HEK293 (cell line): ENCODE data around the gene TMEM143.

Experiments
- CTCF ChIA-PET: fragments of 350-600 bp; formaldehyde crosslinking; extraction: SDS; loops from one replicate; lab custom pipeline; 2021; ENCODE audit warnings: antibody characterized with exemption; lab: Yijun Ruan, JAX
- POLR2A ChIA-PET: fragments of 300-600 bp; formaldehyde crosslinking; extraction: SDS; loops from one replicate; lab custom pipeline; 2020; ENCODE audit warnings: antibody characterized with exemption, inconsistent platforms; lab: Yijun Ruan, JAX
- H3K27ac ChIP-seq: fragments of 200-500 bp; sonication (Bioruptor generic); 2 replicates; pipeline ENCODE4 v1.5.1; 2014; ENCODE audit warnings: low read depth, low read length, control low read depth, inconsistent platforms; ENCODE audit errors: extremely low read depth
- H3K36me3 ChIP-seq, 2 experiments: fragments of 200-500 bp in 1 of 2; sonication (Bioruptor generic) in 1 of 2; 1 replicate in 1 of 2; 2 replicates in 1 of 2; pipeline ENCODE4 v1.5.1; 2014 to 2017; ENCODE audit warnings: inconsistent platforms in 2 of 2, low read length in 2 of 2; ENCODE audit not compliant: control insufficient read depth in 2 of 2, insufficient read depth in 1 of 2
- H3K4me1 ChIP-seq: fragments of 200-500 bp; sonication (Bioruptor generic); 2 replicates; pipeline ENCODE4 v1.5.1; 2014; ENCODE audit warnings: mild to moderate bottlenecking, low read length, inconsistent platforms; ENCODE audit not compliant: control insufficient read depth, insufficient read depth
- H3K4me3 ChIP-seq: 2 replicates; pipeline ENCODE4 v1.5.1; 2011; ENCODE audit warnings: low read depth, mild to moderate bottlenecking, control low read depth, low read length, moderate library complexity
- H3K9me3 ChIP-seq: fragments of 200-500 bp; sonication (Bioruptor generic); 2 replicates; pipeline ENCODE4 v1.5.1; 2014; ENCODE audit warnings: low read depth, low read length, inconsistent platforms; ENCODE audit not compliant: control insufficient read depth, insufficient read depth
- AEBP2 ChIP-seq: fragments of 450-650 bp; formaldehyde crosslinking; IDR thresholded peaks from 2 replicates; pipeline ENCODE4 v1.5.1; 2016; ENCODE audit warnings: missing biosample characterization, missing genetic modification characterization, borderline replicate concordance
- ATF2 ChIP-seq: fragments of 450-650 bp; formaldehyde crosslinking; IDR thresholded peaks from 2 replicates; pipeline ENCODE4 v1.5.1; 2016; ENCODE audit warnings: missing biosample characterization, missing genetic modification characterization, low read depth
- GLIS2 ChIP-seq: fragments of 450-650 bp; formaldehyde crosslinking; IDR thresholded peaks from 2 replicates; pipeline ENCODE4 v1.5.1; 2016; ENCODE audit warnings: missing biosample characterization, missing genetic modification characterization
- IKZF3 ChIP-seq: fragments of 450-650 bp; IDR thresholded peaks from 2 replicates; pipeline ENCODE4 v1.5.0; 2018; ENCODE audit warnings: missing biosample characterization, mild to moderate bottlenecking, missing genetic modification characterization, moderate library complexity
- KLF17 ChIP-seq: fragments of 450-650 bp; formaldehyde crosslinking; IDR thresholded peaks from 2 replicates; pipeline ENCODE4 v1.5.1; 2016; ENCODE audit warnings: missing biosample characterization, missing genetic modification characterization
- KLF9 ChIP-seq: fragments of 450-650 bp; formaldehyde crosslinking; IDR thresholded peaks from 2 replicates; pipeline ENCODE4 v1.5.1; 2016; ENCODE audit warnings: missing biosample characterization, missing genetic modification characterization, low read depth
- PRDM1 ChIP-seq: fragments of 450-650 bp; formaldehyde crosslinking; IDR thresholded peaks from 2 replicates; pipeline ENCODE4; 2016; ENCODE audit warnings: missing biosample characterization, missing genetic modification characterization
- REPIN1 ChIP-seq: fragments of 450-650 bp; formaldehyde crosslinking; IDR thresholded peaks from 2 replicates; pipeline ENCODE4 v1.5.1; 2017; ENCODE audit warnings: missing biosample characterization, missing genetic modification characterization, low read depth
- SP3 ChIP-seq: fragments of 450-650 bp; formaldehyde crosslinking; IDR thresholded peaks from 2 replicates; pipeline ENCODE4 v1.5.1; 2016; ENCODE audit warnings: missing biosample characterization, missing genetic modification characterization
- SP7 ChIP-seq: fragments of 450-650 bp; formaldehyde crosslinking; IDR thresholded peaks from 2 replicates; pipeline ENCODE4 v1.5.1; 2016; ENCODE audit warnings: missing biosample characterization, missing genetic modification characterization
- YY1 ChIP-seq: fragments of 450-650 bp; formaldehyde crosslinking; IDR thresholded peaks from 2 replicates; pipeline ENCODE4 v1.5.1; 2018; ENCODE audit warnings: missing biosample characterization, missing genetic modification characterization
- ZBTB20 ChIP-seq: fragments of 450-650 bp; formaldehyde crosslinking; IDR thresholded peaks from 2 replicates; pipeline ENCODE4 v1.5.1; 2016; ENCODE audit warnings: missing biosample characterization, missing genetic modification characterization
- ZBTB49 ChIP-seq: fragments of 450-650 bp; formaldehyde crosslinking; IDR thresholded peaks from 2 replicates; pipeline ENCODE4 v1.5.1; 2016; ENCODE audit warnings: missing biosample characterization, missing genetic modification characterization, low read depth
- ZFP37 ChIP-seq: fragments of 450-650 bp; formaldehyde crosslinking; IDR thresholded peaks from 2 replicates; pipeline ENCODE4 v1.5.1; 2016; ENCODE audit warnings: missing biosample characterization, missing genetic modification characterization
- ZFP41 ChIP-seq: fragments of 450-650 bp; formaldehyde crosslinking; IDR thresholded peaks from 2 replicates; pipeline ENCODE4 v1.5.1; 2016; ENCODE audit warnings: missing biosample characterization, missing genetic modification characterization, borderline replicate concordance
- ZNF114 ChIP-seq: fragments of 450-650 bp; formaldehyde crosslinking; IDR thresholded peaks from 2 replicates; pipeline ENCODE4 v1.5.0; 2017; ENCODE audit warnings: missing biosample characterization, missing genetic modification characterization
- ZNF140 ChIP-seq: fragments of 450-650 bp; formaldehyde crosslinking; IDR thresholded peaks from 2 replicates; pipeline ENCODE4 v1.5.1; 2016; ENCODE audit warnings: missing biosample characterization, missing genetic modification characterization
- ZNF2 ChIP-seq: fragments of 450-650 bp; formaldehyde crosslinking; IDR thresholded peaks from 2 replicates; pipeline ENCODE4 v1.5.1; 2016; ENCODE audit warnings: missing biosample characterization, missing genetic modification characterization
- ZNF248 ChIP-seq: fragments of 450-650 bp; formaldehyde crosslinking; IDR thresholded peaks from 2 replicates; pipeline ENCODE4 v1.5.1; 2017; ENCODE audit warnings: missing biosample characterization, missing genetic modification characterization
- ZNF335 ChIP-seq: fragments of 450-650 bp; formaldehyde crosslinking; conservative IDR thresholded peaks from 2 replicates; pipeline ENCODE4 v1.5.1; 2016; ENCODE audit warnings: missing biosample characterization, missing genetic modification characterization
- ZNF48 ChIP-seq: fragments of 450-650 bp; formaldehyde crosslinking; IDR thresholded peaks from 2 replicates; pipeline ENCODE4 v1.5.1; 2016; ENCODE audit warnings: missing biosample characterization, missing genetic modification characterization
- ZNF501 ChIP-seq: fragments of 450-650 bp; formaldehyde crosslinking; IDR thresholded peaks from 2 replicates; pipeline ENCODE4 v1.5.1; 2016; ENCODE audit warnings: missing biosample characterization, missing genetic modification characterization
- ZNF510 ChIP-seq: fragments of 450-650 bp; formaldehyde crosslinking; IDR thresholded peaks from 2 replicates; pipeline ENCODE4 v1.5.1; 2018; ENCODE audit warnings: mild to moderate bottlenecking, missing genetic modification characterization, missing biosample characterization; ENCODE audit not compliant: insufficient replicate concordance
- ZNF530 ChIP-seq: fragments of 450-650 bp; formaldehyde crosslinking; IDR thresholded peaks from 2 replicates; pipeline ENCODE4 v1.5.1; 2016; ENCODE audit warnings: low read depth, missing biosample characterization, missing genetic modification characterization
- ZNF600 ChIP-seq: fragments of 450-650 bp; formaldehyde crosslinking; IDR thresholded peaks from 2 replicates; pipeline ENCODE4 v1.5.1; 2016; ENCODE audit warnings: missing biosample characterization, missing genetic modification characterization
- ZNF704 ChIP-seq: fragments of 450-650 bp; formaldehyde crosslinking; IDR thresholded peaks from 2 replicates; pipeline ENCODE4 v1.5.1; 2016; ENCODE audit warnings: missing biosample characterization, missing genetic modification characterization
- ZXDB ChIP-seq: fragments of 450-650 bp; formaldehyde crosslinking; IDR thresholded peaks from 2 replicates; pipeline ENCODE4 v1.5.1; 2016; ENCODE audit warnings: missing biosample characterization, missing genetic modification characterization

TMEM143 gene

GRCh38 chr19:48363500-48363809 is 285 bp downstream of the TMEM143 start (continued):
- no peak for TF ChIP-seq ZBTB49 (tag by site-specific recombination)
- TF ChIP-seq ZBTB20 (tag by site-specific recombination), result peak; percentile 43; the same call in 1 of the 2 replicates
- TF ChIP-seq ZNF704 (tag by site-specific recombination), result no peak
- TF ChIP-seq IKZF3 (tag by site-specific recombination), result no peak
- TF ChIP-seq ZNF335, result peak; percentile 59
- 0 out of 2 replicates have a peak, but pooled peaks have one; percentile 23 for TF ChIP-seq ZNF530
- TF ChIP-seq ZNF510, result no peak

GRCh38 chr19:48362716-48363499 is 832 bp downstream of the TMEM143 start:
- H3K36me3 ChIP-seq, result peaks cover 3 to 7% of the 10 kb centered on the region in 2 experiments; a peak in 2 of 3 replicates
- peak overlapping the region; percentile 89 for H3K27ac ChIP-seq
- H3K4me1 ChIP-seq, result peaks cover 4% of the 10 kb centered on the region; the same call in 1 of the 2 replicates
- no peaks in the 10 kb centered on the region for H3K9me3 ChIP-seq
- CTCF ChIA-PET, result interaction anchor here (0.6 to 3.3 kb wide), 12 partner anchors 11 to 248 kb away, joined by 3 to 28 read pairs (median 4); partner anchors contain the start of gene KDELR1
- peak overlapping the region; percentile 54 for H3K4me3 ChIP-seq
- POLR2A ChIA-PET, result interaction anchor here (0.6 to 2.7 kb wide), 27 partner anchors 9 to 1125 kb away, joined by 3 to 54 read pairs (median 5); partner anchors contain the start of genes EMP3, GRIN2D, KDELR1 and RPL13A
- TF ChIP-seq ZNF140 (tag by site-specific recombination) (no peak), ZNF501 (no peak), ZNF248 (0 out of 2 replicates have a peak, but pooled peaks have one; percentile 33), YY1 (no peak), ZNF114 (no peak), KLF17 (tag by site-specific recombination) (no peak), ZNF600 (tag by site-specific recombination) (peak; percentile 33; the same call in 1 of the 2 replicates), AEBP2 (no peak), KLF9 (tag by site-specific recombination) (peak; percentile 6; the same call in 1 of the 2 replicates), ZXDB (no peak), SP3 (tag by site-specific recombination) (peak; percentile 90), REPIN1 (0 out of 2 replicates have a peak, but pooled peaks have one; percentile 40), GLIS2 (no peak), ZNF48 (tag by site-specific recombination) (no peak), ZNF2 (tag by site-specific recombination) (0 out of 2 replicates have a peak, but pooled peaks have one; percentile 41), PRDM1 (tag by site-specific recombination) (no peak), SP7 (tag by site-specific recombination) (peak; percentile 54; the same call in 1 of the 2 replicates), ATF2 (tag by site-specific recombination) (no peak), ZFP41 (tag by site-specific recombination) (no peak), ZFP37 (tag by site-specific recombination) (no peak), ZBTB20 (tag by site-specific recombination) (peak; percentile 74)
